Lung (tissue), 12 donors: Measurements from ENCODE around the gene VWA3A. TPM values are rescaled to one million over a fixed set of nuclear protein-coding genes. Genes with fewer than 3 reads are reported as not detected.
A peak's percentile ranks its signal among the peaks of the same experiment; 100 is the strongest.

Experiments
- ATAC-seq: fragments of 200-7000 bp; cut with Tn5 transposase; one replicate; pipeline ENCODE4 v1.9.1; 2020; ENCODE audit warnings: moderate number of reproducible peaks; ENCODE audit not compliant: insufficient read depth, low FRiP score
- DNase-seq, 3 donors: peaks; one replicate each; pipeline ENCODE4 v3.0.0-alpha.2; 2013 to 2017
- H3K27ac ChIP-seq, 2 donors: one replicate each; pipeline ENCODE4 v1.5.1; 2013; ENCODE audit warnings: mild to moderate bottlenecking in 2 of 2, moderate library complexity in 2 of 2, control low read depth in 1 of 2, inconsistent platforms in 1 of 2, low read depth in 1 of 2, low read length in 1 of 2
- H3K27me3 ChIP-seq, 3 donors: one replicate each; pipeline ENCODE4 v1.5.1; 2013; ENCODE audit warnings: low read length in 2 of 3; ENCODE audit not compliant: control insufficient read depth in 3 of 3, insufficient read depth in 3 of 3
- H3K36me3 ChIP-seq, 4 donors: one replicate each; pipeline ENCODE4 v1.5.1; 2013; ENCODE audit warnings: low read length in 4 of 4, mild to moderate bottlenecking in 1 of 4, moderate library complexity in 1 of 4; ENCODE audit not compliant: control insufficient read depth in 4 of 4, insufficient read depth in 4 of 4
- H3K4me1 ChIP-seq, 5 donors: one replicate each; pipeline ENCODE4 v1.5.1; 2013; ENCODE audit warnings: low read length in 5 of 5, mild to moderate bottlenecking in 2 of 5, moderate library complexity in 1 of 5; ENCODE audit not compliant: control insufficient read depth in 5 of 5, insufficient read depth in 5 of 5
- H3K4me3 ChIP-seq: one replicate; pipeline ENCODE4 v1.5.1; 2013; ENCODE audit warnings: mild to moderate bottlenecking, control low read depth, moderate library complexity
- H3K9ac ChIP-seq, 2 donors: one replicate each; pipeline ENCODE4 v1.5.1; 2013; ENCODE audit warnings: low read length in 2 of 2, control low read depth in 1 of 2; ENCODE audit not compliant: insufficient read depth in 1 of 2
- H3K9me3 ChIP-seq, 4 donors: one replicate each; pipeline ENCODE4 v1.5.1; 2013; ENCODE audit warnings: low read length in 3 of 4, mild to moderate bottlenecking in 1 of 4, moderate library complexity in 1 of 4; ENCODE audit not compliant: control insufficient read depth in 4 of 4, insufficient read depth in 3 of 4
- CTCF ChIP-seq: IDR thresholded peaks from 2 replicates; pipeline ENCODE4 v1.5.1; 2012; ENCODE audit warnings: mild to moderate bottlenecking; ENCODE audit errors: control extremely low read depth, extremely low read depth
- WGBS, 2 donors: extraction: QIAGEN DNeasy Blood & Tissue Kit; methylation state at CpG; one replicate each; pipeline ENCODE4 v1.1.7; 2013; 5-methylcytosine and 5-hydroxymethylcytosine counted together
- polyA plus RNA-seq, 2 donors: library from polyadenylated mRNA; stranded (reverse); fragments of 200-250 nt; gene quantifications; one replicate each; pipeline ENCODE4 v1.2.1, GENCODE V29; 2013
- total RNA-seq, 2 donors: library from RNA; depleted of rRNA in 1 of 2; stranded (reverse); fragments of >200 nt in 1 of 2; gene quantifications; one replicate each; pipeline ENCODE4 v1.2.1, GENCODE V29; 2014 to 2021
- donor health status: control.
- donor health status: control.
- donor health status: Bipolar disorder and iron deficiency.
- donor health status: healthy.
- donor health status: DM: yes; HTN: yes; CAD: no.

The VWA3A gene
- total and polyA plus RNA-seq, 4 donors: 2.4 to 15.1 (median 8.7) TPM

- Histone ChIP-seq H3K36me3 (no peaks in the 10 kb centered on the region), H3K4me3 (no peak overlapping the region), H3K27ac (no peak overlapping the region), H3K4me1 (no peaks in the 10 kb centered on the region), H3K9ac (no peak overlapping the region), H3K27me3 (no peaks in the 10 kb centered on the region), H3K9me3 (no peaks in the 10 kb centered on the region)
- no peak for ATAC-seq
- WGBS, 2 donors: 52 to 53% methylated on average over 9 of the region's 9 CpGs
- DNase-seq: peak in 1 of 3 donors; percentile 6
- no peak for TF ChIP-seq CTCF
These were observed 82.3 kb downstream of the VWA3A start for GRCh38 chr16:22174642-22175041.

GRCh38 chr16:22177968-22178930 is 85.9 kb downstream of the VWA3A start:
- Histone ChIP-seq H3K27me3 (no peaks in the 10 kb centered on the region), H3K4me1 (no peaks in the 10 kb centered on the region), H3K4me3 (no peak overlapping the region), H3K9me3 (no peaks in the 10 kb centered on the region), H3K9ac (no peak overlapping the region), H3K36me3 (no peaks in the 10 kb centered on the region), H3K27ac (no peak overlapping the region)
- ATAC-seq (no peak), DNase-seq (no peak)
- no peak for TF ChIP-seq CTCF
- WGBS, 2 donors: 83 to 88% methylated on average over 18 of the region's 18 CpGs

GRCh38 chr16:22181426-22181825 is 89.1 kb downstream of the VWA3A start:
- WGBS, 2 donors: 86 to 93% methylated on average over 11 of the region's 11 CpGs
- Histone ChIP-seq H3K27me3 (no peaks in the 10 kb centered on the region), H3K9ac (no peak overlapping the region), H3K36me3 (no peaks in the 10 kb centered on the region), H3K4me1 (no peaks in the 10 kb centered on the region), H3K9me3 (no peaks in the 10 kb centered on the region), H3K4me3 (no peak overlapping the region), H3K27ac (no peak overlapping the region)
- TF ChIP-seq CTCF: no peak
- DNase-seq (no peak), ATAC-seq (no peak)
